Stromal cell of bone marrow (primary cell): ENCODE data around the gene MRGPRX2.

Experiments
- DNase-seq: peaks from one replicate; pipeline ENCODE4 v3.0.0-alpha.2; 2012; ENCODE audit warnings: low read depth

The MRGPRX2 gene

DNA sequence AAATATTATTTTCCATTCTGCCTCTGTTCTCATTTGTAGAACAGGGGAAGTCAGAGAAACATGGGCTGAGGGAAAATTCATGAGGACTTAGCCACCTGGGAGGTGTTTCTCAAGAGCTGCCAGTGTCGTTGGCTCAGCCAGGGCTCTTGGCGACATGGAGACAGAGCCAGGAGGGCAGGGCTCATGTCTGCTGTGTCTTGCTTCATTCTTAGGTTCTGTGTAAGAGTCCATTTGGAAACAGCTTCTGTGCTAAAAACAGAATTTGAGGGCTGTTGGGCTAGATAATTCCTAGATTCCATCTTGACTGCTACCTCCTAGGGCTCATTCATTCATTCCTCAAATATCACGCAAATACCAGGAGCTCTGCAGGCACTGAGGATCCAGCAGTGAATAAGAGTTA, 15.1 kb upstream of the MRGPRX2 start:
- no peak for DNase-seq

DNA sequence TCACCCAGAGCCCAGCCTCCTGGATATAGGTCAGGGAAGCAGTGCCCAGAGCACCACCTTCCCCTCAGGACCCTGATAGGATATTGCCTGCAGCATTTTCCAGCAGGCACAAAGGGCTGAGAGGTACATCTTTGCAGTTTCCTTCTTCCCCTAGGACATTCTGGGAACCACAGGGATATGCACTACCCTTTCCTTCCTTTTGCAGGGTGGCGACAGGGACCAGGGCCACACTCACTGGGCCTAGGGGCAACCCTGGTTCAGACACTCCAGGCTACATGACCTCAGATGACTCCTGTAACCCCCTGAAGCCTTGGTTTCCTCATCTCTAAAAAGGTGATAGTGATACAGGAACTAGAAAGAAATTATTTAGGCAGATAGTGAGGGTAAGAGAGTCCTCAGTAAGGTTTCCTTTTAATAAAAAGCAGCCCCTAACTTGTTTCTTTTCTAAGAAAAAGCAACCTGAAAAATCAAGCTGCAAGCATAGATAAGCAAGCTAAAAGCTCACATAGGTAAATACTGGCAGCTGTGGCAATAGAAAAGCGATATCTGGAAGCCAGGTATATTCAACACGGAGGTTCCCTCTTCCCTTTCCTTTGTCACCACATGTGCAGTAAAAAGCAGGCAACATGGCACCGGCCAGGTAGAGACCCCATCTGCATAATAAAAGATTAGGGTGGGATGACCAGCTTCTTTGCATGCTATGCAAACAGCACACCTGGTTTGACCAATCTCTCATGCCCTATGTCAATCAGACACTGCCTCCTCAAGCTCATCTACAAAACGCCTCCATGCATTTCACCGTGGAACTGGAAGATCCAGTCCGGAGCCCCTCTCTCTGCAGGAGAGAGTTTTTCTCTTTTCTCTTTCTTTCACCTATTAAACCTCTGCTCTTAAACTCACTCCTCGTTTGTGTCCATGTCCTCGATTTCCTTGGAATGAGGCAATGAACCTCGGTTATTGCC, 13.2 kb upstream of the MRGPRX2 start:
- no peak for DNase-seq

DNA sequence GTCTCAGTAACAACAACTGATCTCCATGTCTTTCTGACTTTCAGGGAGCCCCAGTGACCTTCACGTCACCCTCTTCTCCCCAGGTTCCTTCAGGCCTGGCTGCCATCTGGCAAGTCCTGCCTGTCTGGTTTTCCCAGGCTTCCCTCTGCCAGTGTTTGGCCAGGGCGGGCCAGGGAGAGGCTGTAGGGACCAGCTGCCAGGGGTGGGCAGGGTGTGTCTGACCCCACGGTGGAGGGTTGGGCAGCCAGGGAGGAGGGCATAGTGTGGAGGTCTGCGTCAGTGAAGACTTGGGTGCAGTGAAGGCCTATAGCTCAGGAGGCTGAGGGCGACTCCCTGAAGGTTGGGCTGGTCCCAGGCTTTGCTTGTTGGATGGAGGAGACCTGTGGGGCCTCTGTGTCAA, 11.9 kb upstream of the MRGPRX2 start:
- DNase-seq, result no peak

DNA sequence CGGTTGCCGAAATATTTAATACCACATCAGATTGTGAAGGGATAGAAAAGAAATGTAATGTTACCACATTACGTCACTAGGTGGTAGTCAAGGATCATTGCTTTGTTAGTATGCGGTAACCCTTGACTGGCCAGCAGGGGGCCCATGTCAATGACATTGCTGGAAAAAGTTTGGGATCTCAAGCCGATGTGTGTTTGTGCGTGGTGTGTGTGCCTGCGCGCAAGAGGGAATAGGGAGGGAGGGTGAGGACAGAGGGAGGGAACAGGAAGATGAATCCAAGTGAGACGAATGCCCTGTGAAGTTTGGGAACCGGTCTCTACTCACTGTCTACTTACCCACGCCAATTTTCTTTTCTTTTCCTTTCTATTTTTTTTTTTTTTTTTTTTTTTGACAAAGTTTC, 10.7 kb upstream of the MRGPRX2 start:
- peak; percentile 77 for DNase-seq

DNA sequence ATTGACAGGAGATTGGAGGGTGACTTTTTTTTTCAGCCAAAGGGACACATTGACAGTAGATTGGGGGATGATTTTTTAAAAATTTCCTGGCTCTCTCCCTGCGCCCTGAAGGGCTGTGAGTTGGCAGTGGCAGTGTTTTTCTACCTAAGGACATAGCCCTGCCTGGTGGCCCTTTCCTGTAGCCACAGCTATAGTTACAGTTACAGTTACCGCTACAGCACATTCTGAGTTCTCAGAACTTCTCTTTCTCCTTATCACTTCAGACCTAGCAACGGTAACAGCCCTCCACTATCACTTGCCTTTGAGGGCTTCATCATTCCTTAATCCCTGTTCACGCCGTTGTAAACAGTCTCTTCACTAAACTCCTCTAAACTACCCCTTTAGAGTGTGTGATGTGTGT, 684 bp downstream of the MRGPRX2 start:
- no peak for DNase-seq

DNA sequence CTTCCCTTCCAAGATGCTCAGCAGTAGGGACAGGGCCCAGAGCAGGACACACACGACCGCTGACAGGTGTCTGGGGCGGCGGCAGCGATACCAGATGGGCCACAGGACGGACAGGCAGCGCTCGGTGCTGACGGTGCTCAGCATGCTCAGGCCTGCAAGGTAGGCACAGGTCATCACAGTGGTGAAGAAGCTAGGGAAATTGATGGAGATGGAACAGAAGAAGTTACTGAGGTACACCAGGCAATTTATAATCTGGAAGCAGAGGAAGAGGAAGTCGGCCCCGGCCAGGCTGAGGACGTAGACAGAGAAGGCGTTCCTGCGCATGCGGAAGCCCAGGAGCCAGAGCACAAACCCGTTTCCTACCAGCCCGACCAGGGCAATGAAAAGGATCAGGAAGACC, 4.6 kb downstream of the MRGPRX2 start:
- DNase-seq, result no peak

DNA sequence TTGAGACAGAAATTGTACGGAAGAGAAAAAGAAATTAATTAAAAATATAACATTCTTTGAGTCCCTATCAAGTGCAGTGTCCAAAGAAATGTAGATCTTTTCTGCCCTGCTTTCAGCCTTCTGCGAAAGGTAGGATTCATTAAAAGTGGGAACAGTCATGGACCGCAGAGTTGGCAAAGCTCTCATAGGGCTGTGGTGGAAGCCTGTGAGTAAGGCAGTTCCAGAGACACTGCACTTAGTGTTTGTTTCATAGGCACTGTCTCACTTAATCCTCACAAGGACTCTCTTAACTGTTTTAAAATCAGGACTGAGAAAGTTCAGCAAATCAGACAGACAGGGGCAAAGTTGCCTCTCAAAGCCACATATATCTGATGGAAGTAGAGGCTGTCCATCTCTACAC, 5.5 kb downstream of the MRGPRX2 start:
- peak; percentile 31 for DNase-seq

DNA sequence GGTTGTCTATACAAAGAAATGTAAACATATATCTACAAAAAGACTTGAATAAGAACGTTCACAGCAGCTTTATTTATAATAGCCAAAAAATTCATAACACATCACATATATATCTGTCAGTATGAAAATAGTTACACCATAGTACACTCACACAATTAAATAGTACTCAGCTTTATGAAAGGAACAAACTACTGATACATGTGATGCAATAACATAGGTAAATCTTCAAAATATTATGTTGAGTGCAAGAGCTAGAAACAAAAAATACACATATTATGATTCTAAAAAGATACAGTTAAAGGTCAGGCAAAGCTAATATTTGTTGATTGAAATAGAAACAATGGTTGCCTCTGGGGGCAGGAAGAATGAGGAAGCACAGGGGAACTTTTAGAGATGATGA, 6.6 kb downstream of the MRGPRX2 start:
- no peak for DNase-seq

DNA sequence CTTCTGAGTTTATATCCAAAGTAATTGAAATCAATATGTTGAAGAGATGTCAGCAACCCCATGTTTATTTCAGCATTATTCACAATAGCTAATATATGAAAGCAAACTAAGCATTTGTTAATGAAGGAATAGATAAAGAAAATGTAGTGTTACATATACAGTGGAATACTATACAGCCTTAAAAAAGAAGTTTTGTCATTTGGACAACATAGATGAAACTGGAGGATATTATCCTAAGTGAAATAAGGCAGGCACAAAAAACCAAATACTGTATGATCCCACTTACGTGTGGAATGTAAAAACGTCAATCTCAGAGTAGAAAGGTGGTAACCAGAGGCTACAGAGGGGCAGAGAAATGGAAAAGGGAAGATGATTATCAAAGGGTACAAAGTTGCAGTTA, 10.2 kb downstream of the MRGPRX2 start:
- no peak for DNase-seq

DNA sequence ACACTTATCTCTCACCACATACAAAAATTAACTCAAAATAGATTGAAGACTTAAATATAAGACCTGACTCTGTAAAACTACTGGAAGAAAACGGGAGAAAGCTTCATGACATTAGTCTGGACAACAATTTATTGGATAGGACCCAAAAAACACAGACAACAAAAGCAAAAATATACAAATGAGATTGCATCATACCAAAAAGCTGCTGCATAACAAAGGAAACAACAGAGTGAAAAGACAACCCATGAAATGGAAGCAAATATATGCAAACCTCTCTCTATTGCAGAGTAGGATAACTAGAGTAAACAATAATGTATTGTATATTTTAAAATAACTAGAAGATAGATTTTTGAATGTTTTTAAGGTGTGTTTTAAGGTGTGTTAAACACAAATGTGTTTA, 11.2 kb downstream of the MRGPRX2 start:
- no peak for DNase-seq

DNA sequence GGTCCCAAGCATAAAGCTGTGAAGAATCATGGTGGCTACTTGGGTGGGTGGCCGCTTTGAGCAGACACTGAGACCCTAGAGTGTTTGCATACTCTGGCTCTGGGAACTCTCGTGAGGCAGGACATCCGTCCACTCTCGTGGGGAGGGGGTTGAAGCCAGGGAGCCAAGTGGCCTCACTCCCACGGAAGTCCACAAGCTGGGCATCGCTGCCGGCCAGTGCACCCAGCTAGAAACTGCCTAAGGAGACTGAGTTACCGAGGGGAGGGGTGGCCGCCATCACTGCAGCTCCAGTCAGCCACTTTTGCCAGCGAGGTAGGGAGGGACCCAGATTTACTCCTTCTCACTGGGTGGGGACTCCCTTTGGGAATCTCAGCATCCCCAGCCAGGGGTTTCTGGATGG, 20.5 kb downstream of the MRGPRX2 start:
- DNase-seq, result no peak

DNA sequence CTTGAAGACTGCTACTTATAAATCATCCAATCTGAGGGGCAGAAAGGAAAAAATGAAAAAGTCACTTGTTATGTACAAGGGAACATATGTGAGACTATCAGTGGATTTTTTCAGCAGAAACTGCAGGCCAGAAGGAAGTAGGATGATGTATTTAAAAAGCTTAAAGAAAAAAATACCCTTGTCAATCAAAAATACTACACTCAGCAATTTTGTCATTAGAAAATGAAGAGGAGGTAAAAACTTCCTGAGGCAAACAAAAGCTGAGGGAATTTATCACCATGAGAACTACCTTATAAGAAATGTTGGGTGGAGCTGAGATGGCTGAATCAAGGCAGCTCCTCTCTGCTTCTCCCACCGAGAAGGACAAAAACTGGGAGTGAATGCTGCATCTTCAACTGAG, 21.1 kb downstream of the MRGPRX2 start:
- no peak for DNase-seq

DNA sequence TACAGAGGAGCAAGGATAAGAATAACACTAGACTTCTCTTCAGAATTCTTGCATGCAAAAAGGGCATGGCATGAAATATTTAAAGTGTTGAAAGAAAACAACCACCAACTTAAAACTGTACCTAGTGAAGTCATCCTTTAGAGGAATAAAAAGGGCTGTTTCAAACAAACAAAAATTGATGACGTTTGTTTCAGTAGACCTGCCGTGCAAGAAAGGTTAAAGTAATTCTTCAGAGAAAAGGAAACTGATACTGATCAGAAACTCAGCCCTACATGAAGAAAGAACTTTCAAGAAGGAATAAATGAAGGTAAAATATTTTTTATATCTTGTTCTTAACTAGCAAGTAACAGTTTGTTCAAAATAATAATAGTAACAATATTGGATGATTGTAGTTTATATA, 27.5 kb downstream of the MRGPRX2 start:
- DNase-seq, result no peak

DNA sequence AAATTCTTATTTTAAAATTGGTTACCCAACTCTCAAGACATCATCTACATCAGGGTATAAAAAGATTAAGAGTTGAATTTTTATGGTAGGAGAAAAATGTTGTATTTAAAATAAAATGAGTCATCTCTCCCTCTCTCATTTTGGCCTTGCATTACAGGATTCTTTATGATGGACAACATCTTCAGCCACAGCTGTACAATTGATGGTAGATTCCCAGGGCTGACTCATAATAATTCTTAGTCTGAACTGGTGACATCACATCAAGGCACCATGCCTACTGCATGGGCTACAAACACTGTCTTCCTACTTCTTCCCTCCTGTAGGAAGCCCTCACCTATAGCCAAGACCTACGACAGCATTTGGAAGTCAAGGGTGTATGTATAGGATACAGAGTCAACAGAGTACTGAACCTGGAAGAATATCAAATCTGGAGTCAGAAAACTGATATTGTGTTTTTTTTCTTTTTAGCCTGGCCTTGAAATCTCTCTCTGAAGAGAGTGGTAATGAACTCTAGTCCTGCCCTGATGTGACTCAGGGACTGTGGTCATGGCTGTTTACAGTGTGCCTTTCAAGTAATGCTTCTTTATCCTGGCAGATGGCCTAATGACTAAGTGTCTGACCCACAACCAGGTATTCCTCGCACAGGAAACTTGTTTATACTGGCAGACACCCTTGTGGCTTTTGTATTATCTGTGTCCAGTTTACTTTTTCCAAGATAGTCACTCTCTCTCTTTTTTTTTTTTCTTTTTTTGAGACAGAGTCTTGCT, 32.5 kb downstream of the MRGPRX2 start:
- peak; percentile 19 for DNase-seq

DNA sequence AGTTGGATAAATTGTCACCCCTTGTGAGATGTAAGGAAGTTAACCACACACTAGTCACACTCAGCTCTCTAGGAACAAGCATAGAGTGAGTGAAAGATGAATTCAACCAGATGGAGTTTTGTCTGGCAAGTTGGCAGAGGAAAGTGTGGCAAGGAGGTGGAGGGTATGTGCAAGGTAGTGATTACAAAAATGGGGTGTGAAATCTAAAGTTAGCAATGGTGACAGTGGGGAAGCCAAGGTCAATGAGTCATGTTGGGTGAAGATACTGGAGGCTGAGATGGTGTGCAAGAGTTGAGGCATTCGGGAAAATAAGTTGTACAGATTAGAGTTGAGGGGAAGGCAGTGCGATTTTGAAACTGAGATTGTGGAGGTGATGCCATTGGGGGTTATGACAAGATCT, 33.7 kb downstream of the MRGPRX2 start:
- DNase-seq, result no peak

DNA sequence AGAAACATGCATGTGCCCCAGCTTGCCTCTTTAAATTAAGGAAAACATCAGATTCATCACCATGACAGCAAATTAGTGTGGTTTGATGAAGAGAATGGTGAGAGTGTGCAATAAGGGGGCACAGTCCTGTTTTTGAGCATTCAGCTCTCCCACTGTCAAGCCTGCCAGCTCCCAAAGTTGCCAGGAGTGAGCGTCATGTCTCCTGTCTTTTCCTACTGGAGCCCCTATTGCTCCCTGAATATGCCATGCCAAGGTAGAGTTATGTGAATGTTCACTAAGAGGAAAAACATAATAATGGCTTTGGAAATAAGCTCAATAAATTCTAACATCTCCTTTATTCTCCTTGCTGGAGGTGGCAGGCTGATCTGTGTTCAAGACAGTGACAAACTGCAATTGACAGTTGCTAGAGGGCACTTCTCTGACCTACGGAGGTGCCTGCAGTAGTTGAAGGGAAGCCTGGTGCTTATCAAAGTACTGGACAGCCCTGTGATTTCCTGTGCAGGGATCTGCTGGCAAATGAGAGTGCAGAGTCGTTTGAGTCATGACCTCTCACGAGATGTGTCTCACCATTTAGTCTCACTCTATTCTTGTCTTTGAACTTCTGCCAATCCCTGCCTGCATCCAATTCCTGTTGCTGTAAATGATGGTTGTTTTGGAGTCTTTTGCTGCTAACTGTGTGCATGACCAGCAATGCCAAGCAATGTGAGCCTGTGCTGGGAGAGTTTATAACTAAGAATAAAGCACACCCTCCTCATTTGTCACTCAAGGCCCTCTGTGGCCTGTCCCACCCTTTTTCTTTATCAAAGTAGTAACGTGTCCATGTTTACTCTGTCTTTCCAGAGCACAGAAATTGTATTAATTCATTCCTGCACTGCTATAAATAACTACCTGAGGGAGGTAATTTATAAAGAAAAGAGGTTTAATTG, 34.8 kb downstream of the MRGPRX2 start:
- DNase-seq, result no peak

DNA sequence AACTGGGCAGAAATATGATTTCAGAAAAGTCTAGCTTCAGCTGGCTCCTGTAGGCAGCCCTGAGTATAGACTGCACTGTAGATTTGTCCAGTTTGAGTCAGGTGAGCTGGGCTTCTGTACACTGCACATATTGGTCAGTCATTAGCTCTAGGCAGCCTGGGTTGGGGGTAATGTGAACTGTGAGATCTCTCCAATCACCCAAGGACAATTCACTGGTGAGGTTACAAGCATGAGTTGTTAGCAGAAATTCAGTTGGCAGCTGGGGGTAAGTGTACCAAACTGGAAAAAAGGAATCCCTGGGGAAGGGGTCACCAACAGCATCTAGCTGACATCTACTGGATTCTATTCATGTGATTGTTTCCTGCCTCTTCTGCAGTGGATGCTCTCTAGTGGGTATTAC, 39.7 kb downstream of the MRGPRX2 start:
- no peak for DNase-seq

DNA sequence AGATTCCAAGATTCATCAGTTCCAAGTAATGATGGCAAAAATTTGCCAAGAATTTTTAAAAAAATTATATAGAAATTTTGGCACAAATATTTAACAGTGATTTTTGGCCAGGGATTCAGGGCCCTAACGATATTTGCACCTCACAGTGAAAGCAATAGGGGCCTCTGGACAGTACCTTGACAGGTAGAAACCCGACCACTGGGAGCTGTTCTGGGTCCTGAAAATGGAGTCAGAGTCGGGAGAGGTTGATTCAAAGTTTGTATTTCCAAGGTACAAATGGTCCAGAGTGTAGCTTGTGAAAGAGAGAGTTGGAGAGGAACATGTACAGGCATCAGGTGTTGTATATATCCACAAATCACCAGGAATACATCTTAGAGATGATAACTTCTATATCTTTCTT, 41.6 kb downstream of the MRGPRX2 start:
- no peak for DNase-seq

DNA sequence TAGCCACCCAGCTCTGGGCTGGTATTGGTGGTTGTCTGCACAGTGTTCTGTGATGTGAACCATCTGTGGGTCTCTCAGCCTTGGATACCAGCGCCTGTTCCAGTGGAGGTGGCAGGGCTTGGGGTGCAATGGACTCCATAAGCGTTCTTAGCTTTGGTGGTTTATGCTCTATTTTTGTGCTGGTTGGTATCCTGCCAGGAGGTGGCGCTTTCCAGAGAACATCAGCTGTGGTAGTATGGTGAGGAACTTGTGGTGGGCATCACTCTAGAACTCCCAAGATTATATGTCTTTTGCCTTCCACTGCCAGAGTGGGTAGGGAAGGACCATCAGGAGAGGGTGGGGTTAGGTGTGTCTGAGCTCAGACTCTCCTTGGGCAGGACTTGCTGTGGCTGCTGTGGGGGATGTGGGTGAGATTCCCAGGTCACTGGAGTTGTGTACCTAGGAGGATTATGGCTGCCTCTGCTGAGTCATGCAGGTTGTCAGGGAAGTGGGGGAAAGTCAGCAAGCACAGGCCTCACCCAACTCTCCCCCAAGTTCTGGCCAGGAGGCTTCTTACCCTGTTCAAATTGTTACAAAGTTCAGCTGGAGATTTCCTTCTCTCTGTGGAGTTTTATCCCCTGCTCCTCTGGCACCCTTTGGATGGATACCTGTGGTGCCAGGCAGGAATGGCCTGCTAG, 47.2 kb downstream of the MRGPRX2 start:
- DNase-seq, result no peak

DNA sequence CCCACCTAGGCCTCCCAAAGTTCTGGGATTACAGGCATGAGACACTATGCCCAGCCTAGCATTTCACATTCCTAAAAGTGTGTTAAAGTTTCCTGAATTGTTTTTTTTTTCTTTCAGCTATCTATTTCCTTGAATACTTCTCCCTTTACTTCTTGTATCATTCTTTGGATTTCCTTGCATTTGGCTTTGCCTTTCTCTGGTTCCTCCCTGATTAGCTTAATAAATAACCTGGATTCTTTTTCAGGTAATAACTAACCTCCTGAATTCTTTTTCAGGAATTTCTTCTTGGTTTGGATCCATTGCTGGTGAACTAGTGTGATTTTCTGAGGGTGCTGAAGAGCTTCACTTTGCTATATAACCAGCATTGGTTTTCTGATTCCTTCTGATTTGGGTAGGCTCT, 47.9 kb downstream of the MRGPRX2 start:
- no peak for DNase-seq
